AG09319 (cell line): ENCODE measurements around the gene ZNF688.

Experiments
- DNase-seq: peaks from one replicate; pipeline ENCODE4 v3.0.0-alpha.2; 2010; ENCODE audit warnings: low read depth; ENCODE audit errors: extremely low read depth
- TF ChIP-seq, protein P1 (sequence below): IDR thresholded peaks from 2 replicates; pipeline ENCODE4 v1.5.1; 2011; ENCODE audit warnings: low read depth, mild to moderate bottlenecking, inconsistent platforms, low read length, moderate library complexity

ZNF688 gene

DNA sequence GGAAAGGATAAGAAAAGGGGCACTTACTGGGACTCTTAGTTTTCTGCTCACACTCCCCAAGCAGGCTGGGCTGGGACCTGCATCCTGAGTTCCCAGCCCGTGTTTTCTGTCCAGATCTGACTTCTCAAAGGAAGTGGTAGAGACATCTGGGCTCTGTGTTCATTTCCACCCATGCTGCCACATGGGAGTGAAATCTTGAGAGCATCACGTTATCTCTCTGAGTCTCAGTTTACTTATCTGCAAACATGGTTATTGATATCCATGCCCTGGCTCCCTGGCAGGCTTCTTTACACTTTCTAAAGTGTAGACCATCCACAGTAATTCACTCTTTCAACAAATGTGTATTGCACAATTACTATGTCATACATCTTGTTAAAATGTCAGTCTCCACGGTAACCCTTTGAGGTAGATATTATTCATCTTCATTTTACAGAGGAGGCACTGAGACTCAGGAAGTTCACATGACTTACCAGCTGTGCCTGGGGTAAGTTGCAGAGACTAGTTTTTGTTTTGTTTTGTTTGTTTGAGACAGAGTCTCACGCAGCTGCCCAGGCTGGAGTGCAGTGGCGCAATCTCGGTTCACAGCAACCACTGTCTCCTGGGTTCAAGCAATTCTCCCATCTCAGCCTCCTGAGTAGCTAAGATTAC is 3.4 kb downstream of the ZNF688 start:
- TF ChIP-seq, protein P1, sequence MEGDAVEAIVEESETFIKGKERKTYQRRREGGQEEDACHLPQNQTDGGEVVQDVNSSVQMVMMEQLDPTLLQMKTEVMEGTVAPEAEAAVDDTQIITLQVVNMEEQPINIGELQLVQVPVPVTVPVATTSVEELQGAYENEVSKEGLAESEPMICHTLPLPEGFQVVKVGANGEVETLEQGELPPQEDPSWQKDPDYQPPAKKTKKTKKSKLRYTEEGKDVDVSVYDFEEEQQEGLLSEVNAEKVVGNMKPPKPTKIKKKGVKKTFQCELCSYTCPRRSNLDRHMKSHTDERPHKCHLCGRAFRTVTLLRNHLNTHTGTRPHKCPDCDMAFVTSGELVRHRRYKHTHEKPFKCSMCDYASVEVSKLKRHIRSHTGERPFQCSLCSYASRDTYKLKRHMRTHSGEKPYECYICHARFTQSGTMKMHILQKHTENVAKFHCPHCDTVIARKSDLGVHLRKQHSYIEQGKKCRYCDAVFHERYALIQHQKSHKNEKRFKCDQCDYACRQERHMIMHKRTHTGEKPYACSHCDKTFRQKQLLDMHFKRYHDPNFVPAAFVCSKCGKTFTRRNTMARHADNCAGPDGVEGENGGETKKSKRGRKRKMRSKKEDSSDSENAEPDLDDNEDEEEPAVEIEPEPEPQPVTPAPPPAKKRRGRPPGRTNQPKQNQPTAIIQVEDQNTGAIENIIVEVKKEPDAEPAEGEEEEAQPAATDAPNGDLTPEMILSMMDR: no peak
- DNase-seq: peak; percentile 38

DNA sequence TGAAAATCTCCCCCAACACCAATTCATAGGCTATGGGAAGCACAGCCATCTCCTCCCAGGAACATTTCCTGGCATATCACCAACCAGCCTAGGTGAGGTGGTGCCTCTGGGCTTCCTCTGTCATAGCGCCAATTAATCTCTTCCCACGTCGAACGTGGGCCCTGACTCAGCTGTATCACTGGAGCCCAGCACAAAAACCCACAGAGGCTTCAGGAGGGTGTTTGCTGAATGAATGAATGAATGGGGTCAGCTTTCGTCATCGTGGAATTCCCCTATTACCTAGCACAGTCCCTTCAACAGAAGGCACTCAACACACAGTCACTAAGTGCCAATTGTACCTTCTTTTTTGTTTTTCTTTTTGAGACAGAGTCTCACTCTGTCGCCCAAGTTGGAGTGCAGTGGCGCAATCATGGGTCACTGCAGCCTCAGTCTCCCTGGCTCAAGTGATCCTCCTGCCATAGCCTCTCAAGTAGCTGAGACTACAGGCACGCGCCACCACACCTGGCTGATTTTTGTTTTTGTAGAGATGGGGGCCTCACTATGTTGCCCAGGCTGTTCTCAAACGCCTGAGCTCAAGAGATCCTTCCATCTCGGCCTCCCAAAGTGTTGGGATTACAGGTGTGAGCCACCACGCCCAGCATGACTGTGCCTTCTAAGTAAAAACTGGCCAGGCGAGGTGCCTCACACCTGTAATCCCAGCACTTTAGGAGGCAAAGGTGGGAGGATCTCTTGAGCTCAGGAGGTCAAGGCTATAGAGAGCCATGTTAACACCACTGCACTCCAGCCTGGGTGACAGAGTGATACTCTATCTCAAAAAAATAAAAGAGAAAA is 4.1 kb downstream of the ZNF688 start:
- TF ChIP-seq, protein P1: no peak
- DNase-seq: no peak

DNA sequence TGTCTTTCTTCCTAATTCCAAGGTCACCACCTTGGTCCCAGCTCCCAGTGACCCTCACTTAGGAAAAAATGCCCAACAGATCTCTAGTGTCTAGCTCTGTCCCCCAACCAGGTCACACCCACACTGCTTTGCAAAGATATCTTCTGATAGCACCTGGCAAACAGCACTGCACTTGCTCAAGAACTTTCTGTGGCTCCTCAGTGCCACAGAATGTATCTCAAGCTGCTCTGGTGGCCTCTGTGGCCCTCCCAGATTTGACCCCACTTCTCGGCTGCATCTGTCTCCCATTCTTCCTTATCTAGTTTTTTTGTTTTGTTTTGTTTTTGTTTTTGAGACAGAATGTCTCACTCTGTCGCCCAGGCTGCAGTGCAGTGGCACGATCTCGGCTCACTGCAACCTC is 5.0 kb downstream of the ZNF688 start:
- DNase-seq: no peak
- TF ChIP-seq, protein P1: no peak

DNA sequence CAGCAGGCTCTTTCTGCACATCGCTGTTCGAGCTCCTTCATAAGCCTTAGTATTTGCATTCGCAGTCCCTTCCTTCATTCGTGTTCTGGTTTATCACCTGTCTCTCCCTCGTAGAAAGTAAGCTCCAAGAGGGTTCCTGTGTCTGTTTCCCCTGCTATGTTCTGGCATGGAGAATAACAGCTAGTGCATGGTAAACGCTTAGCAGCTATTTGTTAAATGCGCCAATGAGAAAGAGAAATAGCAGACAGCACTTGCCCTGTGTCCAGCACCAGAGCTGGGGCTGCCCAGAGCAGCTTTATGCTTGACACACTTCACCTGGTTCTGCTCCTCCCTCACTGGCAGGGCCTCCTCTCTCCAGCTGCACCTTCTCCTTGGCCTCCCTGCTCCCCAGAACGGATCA is 5.5 kb downstream of the ZNF688 start:
- no peak for DNase-seq
- TF ChIP-seq, protein P1: no peak

DNA sequence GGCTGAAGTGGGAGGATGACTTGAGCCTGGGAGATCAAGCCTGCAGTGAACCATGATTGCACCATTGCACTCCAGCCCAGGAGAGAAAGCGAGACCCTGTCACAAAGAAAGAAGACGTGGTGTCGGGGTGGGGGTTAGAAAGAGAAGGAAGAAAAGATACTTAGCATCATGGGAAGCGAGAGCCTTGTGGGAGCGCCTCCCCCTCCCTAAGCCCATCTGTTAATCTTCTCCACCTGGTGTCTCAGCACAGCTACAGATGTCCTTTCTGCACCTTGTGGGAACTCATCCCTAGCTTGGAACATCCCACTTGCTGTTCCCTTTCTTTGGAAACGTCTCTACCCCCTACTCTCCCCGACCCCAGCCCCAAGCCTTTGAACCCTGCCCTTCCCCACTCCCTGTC is 6.0 kb downstream of the ZNF688 start:
- TF ChIP-seq, protein P1: no peak
- no peak for DNase-seq

DNA sequence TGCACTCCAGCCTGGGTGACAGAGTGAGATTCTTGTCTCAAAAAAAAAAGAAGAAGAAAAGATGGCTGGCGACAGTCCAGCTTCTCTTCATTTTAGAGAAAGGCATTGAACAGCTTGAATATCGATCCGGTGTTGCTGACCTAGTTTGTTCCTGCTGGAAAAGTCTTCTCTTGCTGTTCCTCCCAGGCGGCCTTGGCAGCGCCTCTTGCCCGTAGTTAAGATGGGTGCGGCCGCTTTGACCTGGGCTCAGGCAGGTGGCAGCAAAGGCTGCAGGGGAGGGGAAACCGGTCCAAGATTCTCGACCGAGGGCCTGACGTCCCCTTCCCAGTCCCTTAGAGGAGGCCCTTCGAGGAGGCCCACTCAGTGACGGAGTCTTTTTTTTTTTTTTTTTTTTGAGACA is 9.5 kb downstream of the ZNF688 start:
- TF ChIP-seq, protein P1: no peak
- no peak for DNase-seq

DNA sequence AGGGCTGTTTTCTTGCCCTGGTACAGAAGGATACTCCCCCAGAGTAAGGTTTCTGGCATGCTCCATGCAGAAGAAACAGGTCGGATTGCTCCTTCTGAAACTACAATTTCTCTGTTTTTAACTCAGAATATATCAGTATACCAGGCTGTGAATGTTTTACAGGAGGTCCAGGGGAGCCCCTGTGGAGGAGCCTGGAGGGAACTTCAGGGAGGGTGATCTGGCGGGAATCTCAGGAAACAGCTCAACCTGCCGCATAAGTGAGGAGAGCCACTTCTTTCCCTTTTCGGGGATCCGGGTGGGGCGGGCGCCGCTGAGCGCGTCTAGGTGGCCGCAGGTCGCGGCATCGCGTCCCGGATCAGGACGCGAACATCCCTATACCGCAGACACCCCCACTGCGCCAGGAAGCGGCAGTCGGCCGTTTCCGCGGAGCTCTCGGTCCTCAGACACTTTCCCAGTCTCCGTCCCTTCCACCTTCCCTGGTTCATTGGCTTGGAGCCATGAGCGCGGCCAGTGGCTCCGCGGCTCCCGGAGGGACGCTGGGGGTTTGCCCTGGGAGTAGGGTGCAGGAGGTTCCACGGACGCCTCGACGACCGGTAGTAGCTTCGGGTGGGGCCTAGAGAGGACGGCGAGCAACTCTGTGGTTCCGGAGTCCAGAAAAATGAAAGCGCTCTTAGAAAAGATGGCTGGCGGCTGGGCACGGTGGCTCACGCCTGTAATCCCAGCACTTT is 10.3 kb downstream of the ZNF688 start:
- DNase-seq: no peak
- TF ChIP-seq, protein P1: no peak
